ENCODE measurements around the gene CCDC88C.

DNA sequence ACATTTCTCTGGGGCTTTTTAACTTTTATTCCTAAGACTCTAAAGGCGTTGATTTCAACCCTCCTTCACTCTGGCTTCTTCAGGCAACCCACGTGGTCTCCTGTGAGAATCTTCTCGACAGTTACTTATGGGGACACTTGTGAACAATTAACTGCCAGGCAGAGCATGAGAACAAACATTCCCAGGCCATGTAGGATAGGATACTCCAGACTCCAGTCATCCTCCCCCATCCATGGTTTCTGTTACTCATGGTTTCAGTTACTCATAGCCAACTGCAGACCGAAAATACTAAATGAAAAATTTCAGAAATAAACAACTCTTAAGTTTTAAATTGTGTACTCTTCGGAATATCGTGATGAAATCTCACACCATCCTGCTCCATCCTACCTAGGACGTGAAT lies 192.6 kb downstream of the CCDC88C start:
- TF ChIP-seq, protein P1, sequence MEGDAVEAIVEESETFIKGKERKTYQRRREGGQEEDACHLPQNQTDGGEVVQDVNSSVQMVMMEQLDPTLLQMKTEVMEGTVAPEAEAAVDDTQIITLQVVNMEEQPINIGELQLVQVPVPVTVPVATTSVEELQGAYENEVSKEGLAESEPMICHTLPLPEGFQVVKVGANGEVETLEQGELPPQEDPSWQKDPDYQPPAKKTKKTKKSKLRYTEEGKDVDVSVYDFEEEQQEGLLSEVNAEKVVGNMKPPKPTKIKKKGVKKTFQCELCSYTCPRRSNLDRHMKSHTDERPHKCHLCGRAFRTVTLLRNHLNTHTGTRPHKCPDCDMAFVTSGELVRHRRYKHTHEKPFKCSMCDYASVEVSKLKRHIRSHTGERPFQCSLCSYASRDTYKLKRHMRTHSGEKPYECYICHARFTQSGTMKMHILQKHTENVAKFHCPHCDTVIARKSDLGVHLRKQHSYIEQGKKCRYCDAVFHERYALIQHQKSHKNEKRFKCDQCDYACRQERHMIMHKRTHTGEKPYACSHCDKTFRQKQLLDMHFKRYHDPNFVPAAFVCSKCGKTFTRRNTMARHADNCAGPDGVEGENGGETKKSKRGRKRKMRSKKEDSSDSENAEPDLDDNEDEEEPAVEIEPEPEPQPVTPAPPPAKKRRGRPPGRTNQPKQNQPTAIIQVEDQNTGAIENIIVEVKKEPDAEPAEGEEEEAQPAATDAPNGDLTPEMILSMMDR (IDR thresholded peaks at IDR 0.05; ENCODE audit: low read length), result no peak
- no peak for TF ChIP-seq EZH2 (IDR thresholded peaks at IDR 0.05; ENCODE audit: borderline replicate concordance, low read length)
